ENCODE measurements around the gene BRMS1L.
A peak's percentile ranks its signal among the peaks of the same experiment; 100 is the strongest.
"Not testable (repeated sequence)": the region's sequence is repeated elsewhere in the genome, so short reads cannot be mapped to it uniquely, and the experiment has no call there.

The BRMS1L gene

DNA sequence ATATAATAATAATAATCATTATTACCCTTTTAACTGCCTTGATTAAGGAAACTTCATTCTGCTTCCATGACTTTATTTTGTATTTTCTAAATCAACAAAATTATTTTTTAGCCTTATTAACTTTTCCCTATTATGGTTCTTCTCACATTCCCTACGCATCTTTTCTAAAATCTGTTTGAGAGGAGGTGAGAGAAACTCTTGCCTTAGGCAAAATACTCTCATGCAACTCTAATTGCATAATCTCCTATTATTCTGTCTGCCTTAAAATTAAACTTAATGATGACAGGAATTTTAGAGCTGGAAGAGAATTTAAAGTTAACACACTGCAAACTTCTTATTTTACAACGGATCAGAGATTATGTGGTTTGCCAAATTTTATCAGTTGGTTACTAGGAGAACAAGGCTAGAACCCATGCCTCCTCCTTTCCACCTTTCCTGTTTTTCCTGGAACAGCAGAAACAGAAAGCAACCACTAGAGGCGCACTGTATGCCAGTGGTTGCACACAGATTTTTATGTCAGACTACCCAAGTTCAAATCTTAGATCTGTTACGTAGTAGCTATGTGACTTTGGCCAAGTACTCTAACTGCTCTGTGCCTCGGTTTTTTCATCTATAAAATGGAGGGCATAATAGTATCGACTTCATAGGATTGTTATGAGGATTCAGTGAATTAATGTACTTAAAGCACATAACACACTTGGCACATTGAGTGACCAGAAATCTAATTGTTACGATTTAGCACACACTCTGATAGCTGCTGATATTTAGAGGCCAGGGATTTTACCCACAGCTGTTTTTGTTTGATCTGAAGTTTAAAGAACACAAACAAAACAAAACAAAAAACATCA lies 4.3 kb upstream of the BRMS1L start:
- DNase-seq, result peak; percentile 95

DNA sequence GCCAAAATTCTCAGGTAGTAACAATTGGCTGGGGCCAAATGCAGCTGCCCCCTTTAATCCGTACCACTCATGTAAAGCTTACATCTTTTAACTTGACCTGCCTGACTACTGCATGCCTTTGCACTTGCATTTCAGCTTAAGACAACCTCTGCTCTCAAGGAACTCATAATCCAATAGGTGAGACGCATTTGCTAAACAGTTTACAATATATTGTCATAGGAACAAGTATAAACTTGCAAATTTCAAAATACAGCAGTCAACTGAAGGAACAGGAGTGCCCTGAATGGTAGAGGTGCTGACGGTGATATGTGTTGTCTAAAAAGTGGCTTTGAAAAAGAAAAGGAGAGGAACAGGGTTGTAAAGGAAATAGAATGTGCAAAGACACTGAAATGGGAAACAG lies 3.6 kb upstream of the BRMS1L start:
- no peak for DNase-seq

DNA sequence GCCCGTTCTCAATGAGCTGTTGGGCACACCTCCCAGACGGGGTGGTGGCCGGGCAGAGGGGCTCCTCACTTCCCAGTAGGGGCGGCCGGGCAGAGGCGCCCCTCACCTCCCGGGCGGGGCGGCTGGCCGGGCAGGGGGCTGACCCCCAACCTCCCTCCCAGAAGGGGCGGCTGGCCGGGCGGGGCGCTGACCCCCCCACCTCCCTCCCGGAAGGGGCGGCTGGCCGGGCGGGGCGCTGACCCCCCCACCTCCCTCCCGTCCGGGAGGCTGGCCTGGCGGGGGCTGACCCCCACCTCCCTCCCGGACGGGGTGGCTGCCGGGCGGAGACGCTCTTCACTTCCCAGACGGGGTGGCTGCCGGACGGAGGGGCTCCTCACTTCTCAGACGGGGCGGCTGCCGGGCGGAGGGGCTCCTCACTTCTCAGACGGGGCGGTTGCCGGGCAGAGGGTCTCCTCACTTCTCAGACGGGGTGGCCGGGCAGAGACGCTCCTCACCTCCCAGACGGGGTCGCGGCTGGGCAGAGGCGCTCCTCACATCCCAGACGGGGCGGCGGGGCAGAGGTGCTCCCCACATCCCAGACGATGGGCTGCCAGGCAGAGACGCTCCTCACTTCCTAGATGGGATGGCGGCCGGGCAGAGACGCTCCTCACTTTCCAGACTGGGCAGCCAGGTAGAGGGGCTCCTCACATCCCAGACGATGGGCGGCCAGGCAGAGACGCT lies 1.5 kb upstream of the BRMS1L start:
- DNase-seq, result not testable (repeated sequence)

DNA sequence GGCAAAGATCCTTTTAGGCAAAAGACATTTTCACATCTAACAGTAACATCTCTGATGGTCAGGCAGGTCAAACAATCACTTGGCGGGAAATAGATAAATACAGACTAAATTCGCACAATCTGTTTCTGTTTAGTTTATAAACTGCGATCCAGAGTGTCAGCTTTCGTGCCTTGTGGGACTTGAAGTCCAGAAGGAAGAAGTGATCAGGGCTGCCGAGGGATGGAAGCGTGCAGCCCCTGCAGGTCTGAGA lies 245 bp upstream of the BRMS1L start:
- DNase-seq, result no peak

DNA sequence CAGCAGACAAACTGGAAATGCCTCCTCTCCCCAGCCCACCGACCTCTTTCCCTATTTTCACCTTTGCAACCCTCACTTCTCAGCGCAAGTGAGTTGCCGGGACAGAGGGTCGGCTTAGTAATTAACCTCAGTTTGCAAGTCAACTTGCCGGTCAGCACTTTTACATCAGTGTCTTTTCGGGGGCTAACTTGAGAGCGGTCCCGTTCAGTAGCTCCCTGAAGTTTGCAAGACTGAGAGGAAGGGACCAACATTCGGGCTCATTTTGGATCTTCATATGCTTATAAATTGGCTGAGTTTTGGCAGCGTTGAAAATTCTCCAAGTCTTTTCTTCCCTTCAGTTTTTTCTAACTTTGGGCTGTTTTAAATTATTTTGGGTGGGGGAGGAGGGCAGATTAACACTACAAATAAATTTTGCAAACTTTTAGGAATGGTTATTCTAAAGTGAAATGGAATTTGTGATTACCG lies 846 bp downstream of the BRMS1L start:
- no peak for DNase-seq

DNA sequence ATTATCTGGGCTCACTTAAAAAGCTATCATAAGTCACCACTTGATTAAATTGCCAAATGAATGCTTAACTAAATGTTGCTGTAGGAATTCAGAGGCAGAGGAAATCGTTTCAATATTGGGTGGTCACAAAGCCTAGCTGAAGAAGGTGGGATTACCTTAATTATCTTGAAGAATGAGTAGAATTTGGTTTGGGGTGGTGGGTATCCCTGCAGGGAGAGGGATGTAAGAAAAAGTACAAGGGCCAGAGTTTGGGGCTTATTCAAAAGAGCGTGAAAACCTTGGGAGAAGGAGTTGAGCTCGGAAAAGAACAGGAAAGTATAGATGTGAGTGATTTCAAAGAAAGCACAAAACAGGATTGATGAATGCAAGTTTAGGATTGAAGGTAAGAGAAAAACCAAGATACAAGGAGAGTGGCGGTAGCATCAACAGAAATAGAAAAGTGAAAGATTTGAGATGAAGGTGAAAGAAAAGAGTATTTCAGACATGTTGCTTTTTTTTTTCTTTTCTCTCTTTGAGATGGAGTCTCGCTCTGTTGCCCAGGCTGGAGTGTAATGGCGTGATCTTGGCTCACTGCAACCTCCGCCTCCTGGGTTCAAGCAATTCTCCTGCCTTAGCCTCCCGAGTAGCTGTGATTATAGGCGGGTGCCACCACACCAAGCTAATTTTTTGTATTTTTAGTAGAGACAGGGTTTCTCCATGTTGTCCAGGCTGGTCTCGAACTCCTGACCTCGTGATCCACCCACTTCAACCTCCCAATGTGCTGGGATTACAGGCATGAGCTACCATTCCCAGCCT lies 1.7 kb downstream of the BRMS1L start:
- DNase-seq, result no peak

DNA sequence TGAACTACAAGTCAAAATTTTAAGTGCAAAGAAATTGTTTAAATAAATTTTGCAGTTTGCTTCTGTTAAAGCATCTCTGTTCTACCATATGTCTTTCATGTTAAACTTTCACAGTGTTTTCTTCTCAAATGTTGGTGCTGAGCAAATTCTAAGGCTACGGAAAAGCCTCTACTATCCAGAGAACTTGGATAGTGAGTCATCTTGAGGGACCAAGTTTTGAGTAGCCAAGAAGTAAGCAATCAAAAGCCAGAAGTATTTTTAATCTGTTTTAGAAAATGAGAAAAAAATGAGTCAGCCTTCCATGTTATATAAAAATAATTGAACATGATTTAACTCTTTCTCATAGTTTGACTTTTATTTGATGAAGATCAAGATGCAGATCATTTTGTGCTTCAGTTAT lies 3.3 kb downstream of the BRMS1L start:
- no peak for DNase-seq

DNA sequence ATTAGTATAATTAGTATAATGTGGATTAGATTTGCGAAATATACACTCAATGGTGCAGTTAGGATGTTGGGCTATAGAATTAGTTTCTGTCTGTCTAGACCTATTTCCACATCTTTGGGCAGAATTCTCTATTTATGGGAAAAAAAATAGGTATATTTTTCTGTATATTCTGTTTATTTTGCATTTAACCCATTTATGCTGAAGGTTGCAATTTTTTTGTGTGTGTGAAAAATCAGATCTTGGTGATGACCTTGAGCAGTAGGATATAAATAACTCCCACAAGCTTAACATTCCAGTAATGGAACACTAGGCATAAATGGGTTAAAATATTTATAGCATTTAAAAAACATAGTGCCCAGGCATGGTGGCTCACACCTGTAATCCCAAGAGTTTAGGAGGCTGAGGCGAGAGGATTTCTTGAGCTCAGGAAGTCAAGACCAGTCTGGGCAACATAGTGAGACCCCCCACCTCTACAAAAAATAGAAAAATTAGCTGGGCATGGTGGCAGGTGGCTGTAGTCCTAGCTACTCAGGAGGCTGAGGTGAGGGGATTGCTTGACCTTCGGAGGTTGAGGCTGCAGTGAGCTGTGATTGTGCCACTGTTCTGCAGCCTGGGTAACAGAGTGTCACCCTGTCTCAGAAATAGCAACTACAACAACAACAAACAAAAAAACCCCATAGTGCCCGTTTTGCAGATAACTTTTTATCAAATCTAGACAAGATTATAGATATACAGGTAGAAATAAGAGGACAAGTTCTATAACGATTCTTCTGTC lies 9.3 kb downstream of the BRMS1L start:
- no peak for DNase-seq

DNA sequence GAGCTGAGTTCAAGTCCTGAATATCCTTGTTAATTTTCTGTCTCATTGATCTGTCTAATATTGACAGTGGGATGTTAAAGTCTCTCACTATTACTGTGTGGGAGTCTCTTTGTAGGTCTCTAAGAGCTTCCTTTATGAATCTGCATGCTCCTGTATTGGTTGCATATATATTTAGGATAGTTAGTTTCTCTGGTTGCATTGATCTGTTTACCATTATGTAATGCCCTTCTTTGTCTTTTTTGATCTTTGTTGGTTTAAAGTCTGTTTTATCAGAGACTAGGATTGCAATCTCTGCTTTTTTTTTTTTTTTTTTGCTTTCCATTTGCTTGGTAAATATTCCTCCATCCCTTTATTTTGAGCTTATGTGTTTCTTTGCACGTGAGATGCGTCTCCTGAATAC lies 15.6 kb downstream of the BRMS1L start:
- not testable (repeated sequence) for DNase-seq

DNA sequence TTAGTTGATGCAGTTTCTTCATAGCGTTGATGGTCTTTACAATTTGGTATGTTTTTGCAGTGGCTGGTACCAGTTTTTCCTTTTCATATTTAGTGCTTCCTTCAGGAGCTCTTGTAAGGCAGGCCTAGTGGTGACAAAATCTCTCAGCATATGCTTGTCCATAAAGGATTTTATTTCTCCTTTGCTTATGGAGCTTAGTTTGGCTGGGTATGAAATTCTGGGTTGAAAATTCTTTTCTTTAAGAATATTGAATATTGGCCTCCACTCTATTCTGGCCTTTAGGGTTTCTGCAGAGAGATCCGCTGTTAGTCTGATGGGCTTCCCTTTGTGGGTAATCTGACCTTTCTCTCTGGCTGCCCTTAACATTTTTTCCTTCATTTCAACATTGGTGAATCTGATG lies 16.1 kb downstream of the BRMS1L start:
- DNase-seq, result not testable (repeated sequence)

DNA sequence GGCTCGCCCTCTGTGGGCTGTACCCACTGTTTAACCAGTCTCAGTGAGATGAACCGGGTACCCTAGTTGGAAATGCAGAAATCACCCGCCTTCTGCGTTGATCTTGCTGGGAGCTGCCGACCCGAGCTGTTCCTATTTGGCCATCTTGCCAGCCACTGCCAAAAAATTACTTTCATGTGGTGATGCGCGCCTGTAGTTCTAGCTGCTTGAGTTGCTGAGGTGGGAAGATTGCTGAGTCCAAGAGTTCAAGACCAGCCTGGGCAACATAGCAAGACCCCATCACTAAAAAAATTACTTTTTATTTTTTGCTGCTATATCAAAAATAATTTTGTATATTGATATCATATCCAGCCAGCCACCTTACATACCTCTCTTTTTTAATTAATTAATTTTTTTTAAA lies 18.4 kb downstream of the BRMS1L start:
- DNase-seq, result no peak

DNA sequence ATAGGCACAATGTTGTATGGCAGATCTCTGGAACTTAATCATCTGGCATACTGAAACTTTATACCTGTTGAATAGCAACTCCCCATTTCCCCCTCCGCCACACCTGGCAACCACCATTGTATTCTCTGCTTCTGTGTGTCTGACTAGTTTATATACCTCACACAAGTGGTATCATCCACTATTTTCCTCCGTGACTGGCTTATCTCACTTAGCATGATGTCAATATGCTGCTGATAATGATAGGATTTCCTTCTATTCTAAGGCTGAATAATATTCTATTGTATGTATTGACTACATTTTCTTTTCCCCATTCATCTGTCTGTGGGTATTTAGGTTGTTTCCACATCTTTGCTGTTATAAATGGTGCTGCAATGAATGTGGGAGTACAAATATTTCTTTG lies 21.5 kb downstream of the BRMS1L start:
- no peak for DNase-seq

DNA sequence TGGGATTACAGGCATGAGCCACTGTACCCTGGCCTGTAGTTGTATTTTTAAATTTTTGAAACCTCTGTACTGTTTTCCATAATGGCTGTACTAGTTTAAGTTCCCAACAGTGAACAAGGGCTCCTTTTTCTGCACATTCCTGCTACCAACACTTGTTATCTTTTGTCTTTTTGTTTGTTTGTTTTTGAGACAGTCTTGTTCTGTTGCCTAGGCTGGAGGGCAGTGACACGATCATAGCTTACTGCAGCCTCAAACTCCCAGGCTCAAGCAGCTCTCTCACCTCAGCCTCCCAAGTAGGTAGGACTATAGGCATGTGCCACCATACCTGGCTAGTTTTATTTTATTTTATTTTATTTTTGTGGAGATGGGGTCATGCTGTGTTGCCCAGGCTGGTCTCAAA lies 23.0 kb downstream of the BRMS1L start:
- DNase-seq, result no peak

DNA sequence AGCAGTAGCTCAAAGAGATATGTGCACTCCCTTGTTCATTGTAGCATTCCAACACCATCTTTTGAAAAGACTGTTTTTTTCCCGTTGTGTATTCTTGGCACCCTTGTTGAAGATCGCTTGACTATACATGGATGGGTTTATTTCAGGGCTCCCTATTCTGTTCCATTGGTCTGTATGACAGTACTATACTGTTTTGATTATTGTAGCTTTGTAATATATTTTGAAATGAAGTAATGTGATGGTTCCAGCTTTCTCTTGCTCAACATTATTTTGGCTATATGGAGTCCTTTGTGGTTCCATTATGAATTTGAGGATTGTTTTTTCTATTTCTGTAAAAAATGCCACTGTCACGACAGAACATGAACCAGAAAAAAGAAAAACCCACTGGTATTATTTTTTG lies 25.7 kb downstream of the BRMS1L start:
- DNase-seq, result no peak

DNA sequence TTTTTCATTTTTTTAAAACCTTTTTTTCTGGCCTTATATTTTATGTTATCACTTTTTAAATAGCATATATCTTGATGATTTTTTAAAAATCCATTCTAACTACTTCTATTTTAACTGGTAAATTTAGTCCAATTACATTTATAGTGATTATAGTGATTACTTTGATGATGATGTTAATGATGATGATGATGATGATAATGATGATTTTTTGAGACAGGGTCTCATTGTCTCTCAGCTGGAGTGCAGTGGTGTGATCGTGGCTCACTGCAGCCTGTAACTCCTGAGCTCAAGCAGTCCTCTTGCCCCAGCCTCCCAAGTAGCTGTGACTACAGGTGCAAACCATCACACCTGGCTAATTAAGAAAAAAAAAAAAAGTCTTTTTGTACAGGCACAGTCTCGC lies 27.1 kb downstream of the BRMS1L start:
- no peak for DNase-seq

DNA sequence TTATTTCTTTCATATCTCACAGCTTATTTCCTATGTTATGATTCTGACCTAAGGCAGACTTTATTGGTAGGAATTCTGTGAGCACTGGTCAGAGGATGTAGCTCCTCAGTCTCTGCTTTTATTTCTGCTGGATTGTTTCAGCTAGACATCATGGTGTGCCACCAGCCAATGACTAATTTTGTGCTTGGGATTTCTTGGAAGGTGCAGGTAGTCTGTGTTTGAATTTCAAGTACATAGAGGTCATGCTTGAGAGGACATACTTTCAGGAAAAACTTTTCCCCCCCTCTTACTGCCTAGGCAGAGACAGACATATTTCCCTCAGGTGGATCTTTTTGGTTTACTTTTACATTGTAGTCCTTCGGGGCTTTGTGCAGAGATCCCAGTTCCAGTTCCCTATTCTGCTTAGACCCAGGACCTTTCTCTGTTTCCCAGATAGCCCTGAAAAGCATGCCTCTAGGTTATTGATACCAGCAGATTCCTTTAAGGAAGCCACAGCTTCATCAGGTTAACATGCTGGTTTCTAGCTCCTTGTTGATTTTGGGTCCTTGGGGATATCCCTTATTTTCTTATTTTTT lies 28.6 kb downstream of the BRMS1L start:
- DNase-seq, result no peak

DNA sequence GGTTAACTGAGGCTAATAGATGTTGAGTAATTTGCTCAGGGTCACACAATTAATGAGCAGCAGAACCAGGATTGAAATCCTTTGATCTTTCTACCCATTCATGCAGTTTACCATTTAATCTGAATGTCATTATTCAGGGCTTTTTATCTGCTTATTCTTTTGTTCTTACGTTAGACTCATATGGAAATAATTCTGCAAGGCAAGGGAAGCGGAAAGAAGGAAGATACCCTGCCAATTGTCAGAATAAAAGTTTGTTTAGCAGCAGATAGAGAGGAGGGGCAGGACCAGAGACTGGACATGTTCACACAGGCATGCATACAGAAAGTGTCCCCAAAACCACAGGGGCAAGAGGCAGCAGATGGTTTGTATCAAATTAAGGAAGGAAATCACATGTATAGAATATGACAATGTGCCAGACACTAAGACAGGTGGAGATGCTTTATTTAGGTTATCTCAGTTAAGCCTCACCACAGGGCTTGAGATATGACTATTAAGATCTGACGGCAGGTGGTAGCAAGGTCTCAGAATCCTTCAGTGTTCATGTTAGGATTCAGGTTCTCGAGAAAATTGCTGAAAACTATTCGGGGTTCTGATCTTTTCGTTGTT lies 29.8 kb downstream of the BRMS1L start:
- no peak for DNase-seq

DNA sequence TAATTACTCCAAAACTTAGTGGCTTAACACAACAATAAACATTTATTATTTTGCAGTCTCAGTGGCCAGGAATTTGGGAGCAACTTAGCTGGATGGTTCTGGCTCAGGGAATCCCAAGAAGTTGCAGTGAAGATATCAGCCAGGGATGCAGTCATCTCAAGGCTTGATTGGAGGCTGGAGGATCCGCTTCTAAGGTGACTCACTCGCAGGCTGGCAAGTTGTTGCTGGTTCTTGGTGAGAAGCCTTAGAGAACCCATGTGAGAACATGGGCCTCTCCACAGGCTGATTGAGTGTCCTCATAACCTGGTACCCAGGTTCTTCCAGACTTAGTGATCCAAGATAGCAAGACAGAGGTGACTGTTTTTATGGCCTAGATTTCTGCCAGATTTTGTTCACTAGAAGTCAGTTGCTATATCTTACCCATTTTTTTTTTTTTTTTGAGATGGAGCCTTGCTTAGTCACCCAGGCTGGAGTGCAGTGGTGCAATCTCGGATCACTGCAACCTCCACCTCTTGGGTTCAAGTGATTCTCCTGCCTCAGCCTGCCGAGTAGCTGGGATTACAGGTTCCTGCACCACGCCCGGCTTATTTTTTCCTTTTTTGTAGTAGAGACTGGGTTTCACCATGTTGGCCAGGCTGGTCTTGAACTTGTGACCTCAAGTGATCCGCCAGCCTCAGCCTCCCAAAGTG lies 32.5 kb downstream of the BRMS1L start:
- DNase-seq, result no peak

DNA sequence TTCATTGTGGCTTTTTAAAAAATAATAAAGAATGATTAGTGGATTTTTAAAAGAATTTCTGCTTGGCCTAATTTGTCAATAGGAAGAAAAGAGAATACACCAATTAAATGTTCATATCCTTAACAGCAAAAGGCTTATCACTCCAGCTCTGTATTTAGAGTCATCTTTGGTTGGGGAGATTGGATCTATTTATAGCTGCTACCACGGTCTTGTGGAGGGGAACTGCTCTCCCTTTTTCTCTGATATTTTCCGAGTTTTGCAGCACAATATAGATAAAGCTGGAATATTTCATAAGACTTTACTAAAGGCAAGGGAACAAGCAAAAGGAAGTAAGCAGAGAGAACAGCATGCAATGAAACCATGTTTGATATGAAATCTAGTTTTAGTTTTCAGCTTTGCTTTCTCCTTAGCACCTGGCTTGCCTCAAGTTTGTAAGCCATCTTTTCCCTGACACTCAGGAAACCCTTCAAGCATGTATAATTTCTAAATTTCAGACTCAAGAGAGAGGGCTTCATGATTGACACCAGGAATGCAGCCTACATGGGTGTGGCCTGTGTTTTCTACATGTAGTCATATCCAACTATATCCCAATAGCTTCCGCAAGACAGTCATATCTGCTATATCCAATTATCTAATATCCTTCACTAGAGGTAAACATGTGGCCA lies 35.2 kb downstream of the BRMS1L start:
- no peak for DNase-seq

DNA sequence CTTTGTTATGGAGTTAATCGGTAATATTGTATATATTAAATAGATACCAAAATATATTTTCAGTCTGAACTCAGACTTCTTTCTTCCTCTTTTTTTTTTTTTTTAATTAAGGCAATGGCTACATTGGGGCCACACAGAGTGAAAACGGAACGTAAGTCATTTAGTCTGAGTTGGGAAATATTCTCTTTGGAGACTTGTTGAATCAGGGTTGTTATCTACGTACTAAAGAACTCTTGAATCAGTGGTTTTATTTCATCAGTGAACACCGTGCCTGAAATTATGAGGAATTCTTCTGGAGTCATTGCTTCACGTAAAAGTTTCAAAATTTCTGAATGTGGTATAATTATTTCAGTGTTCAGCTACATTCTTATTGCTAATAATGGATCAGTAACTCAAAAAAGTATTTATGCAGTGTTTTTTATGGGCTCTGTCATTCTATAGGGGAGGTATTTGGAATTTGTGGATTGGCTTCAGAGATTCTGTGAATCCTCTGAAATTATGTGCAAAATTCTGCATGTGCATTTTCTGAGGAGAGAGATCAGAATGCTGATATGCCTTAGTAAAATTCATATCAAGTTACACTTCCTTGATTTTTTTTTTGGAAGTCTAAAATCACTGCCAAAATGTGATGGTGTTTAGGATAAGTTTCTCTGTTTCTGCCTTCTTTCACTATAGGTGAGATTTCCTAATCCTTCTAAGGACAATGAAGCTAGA lies 39.6 kb downstream of the BRMS1L start:
- no peak for DNase-seq

All from NCI-H2029 treated with DMSO at 0.1 percent for 48 hours (cell line).